K562 (cell line): ENCODE results near the gene CEP350. TPM values are rescaled to one million over a fixed set of nuclear protein-coding genes. Genes with fewer than 3 reads are reported as not detected.

ENCODE experiments used
- BRF1 ChIP-seq: IDR thresholded peaks from 3 replicates; pipeline ENCODE4 v1.6.1; 2011; ENCODE audit warnings: borderline replicate concordance, mild to moderate bottlenecking; ENCODE audit not compliant: insufficient read length; ENCODE audit errors: extremely low read depth
- CBFA2T3 ChIP-seq: fragments of 450-650 bp; IDR thresholded peaks from 2 replicates; pipeline ENCODE4 v1.6.1; 2017
- CXXC5 ChIP-seq: fragments of 250-450 bp; sonication (Bioruptor Pico); IDR thresholded peaks from 2 replicates; pipeline ENCODE4 v1.8.0; 2022; ENCODE audit warnings: inconsistent platforms, mild to moderate bottlenecking, moderate library complexity
- DPF2 ChIP-seq: fragments of 450-650 bp; IDR thresholded peaks from 2 replicates; pipeline ENCODE4 v1.6.1; 2016
- EP400 ChIP-seq: fragments of 450-650 bp; IDR thresholded peaks from 2 replicates; pipeline ENCODE4 v1.6.1; 2017; ENCODE audit warnings: antibody characterized with exemption, mild to moderate bottlenecking, moderate library complexity
- ETV1 ChIP-seq: fragments of 450-650 bp; conservative IDR thresholded peaks from 2 replicates; pipeline ENCODE4 v1.6.1; 2016; ENCODE audit warnings: missing genetic modification characterization, control low read depth, low read depth, missing compliant biosample characterization
- LCOR ChIP-seq: sonication (generic); formaldehyde crosslinking; IDR thresholded peaks from 2 replicates; pipeline ENCODE4 v1.8.0; 2022; ENCODE audit warnings: mild to moderate bottlenecking, missing genetic modification reagents
- MCM2 ChIP-seq: fragments of 450-650 bp; IDR thresholded peaks from 2 replicates; pipeline ENCODE4 v1.6.1; 2017; ENCODE audit warnings: low read depth, mild to moderate bottlenecking
- NR2C1 ChIP-seq, 2 experiments: fragments of 450-650 bp; IDR thresholded peaks; 2 replicates each; pipeline ENCODE4 v1.6.1; 2017; ENCODE audit warnings: mild to moderate bottlenecking in 2 of 2, antibody characterized with exemption in 1 of 2, inconsistent platforms in 1 of 2, missing compliant biosample characterization in 1 of 2, missing genetic modification characterization in 1 of 2
- RHOXF2B ChIP-seq: fragments of 250-450 bp; sonication (Bioruptor Pico); conservative IDR thresholded peaks from 2 replicates; pipeline ENCODE4 v1.5.1; 2021
- SIRT6 ChIP-seq: IDR thresholded peaks from one replicate; pipeline ENCODE4 v1.6.1; 2012; ENCODE audit warnings: low read depth, mild to moderate bottlenecking, control low read depth, inconsistent platforms, low read length, moderate library complexity
- ZBTB17 ChIP-seq: fragments of 450-650 bp; formaldehyde crosslinking; IDR thresholded peaks from 2 replicates; pipeline ENCODE4 v1.4.0; 2020; ENCODE audit warnings: mild to moderate bottlenecking
- ZKSCAN3 ChIP-seq: fragments of 250-450 bp; sonication (Bioruptor Pico); IDR thresholded peaks from 2 replicates; pipeline ENCODE4 v1.4.0; 2020
- ZNF431 ChIP-seq: sonication (generic); formaldehyde crosslinking; IDR thresholded peaks from 2 replicates; pipeline ENCODE4 v1.8.0; 2022; ENCODE audit warnings: mild to moderate bottlenecking, missing genetic modification reagents
- polyA plus RNA-seq, 8 experiments: library from polyadenylated mRNA; depleted of rRNA in 4 of 8; stranded (reverse) in 5 of 8; unstranded in 3 of 8; fragments of >200 nt; fragmentation: Nextera tagmentation in 2 of 8; fragmentation: Illumina TruSeq in 1 of 8; extraction: Ambion mirVana in 2 of 8; extraction: Trizol in 1 of 8; gene quantifications; 2 replicates each; pipeline versions ENCODE4 v1.2.1 to v1.2.3, GENCODE V29; 2011 to 2014; ENCODE audit warnings: inconsistent platforms in 1 of 8, missing spikeins in 1 of 8
- total RNA-seq, 7 experiments: library from RNA; depleted of rRNA in 6 of 7; stranded (reverse); fragments of >200 nt in 6 of 7; fragmentation: Illumina TruSeq in 2 of 7; extraction: Trizol in 2 of 7; gene quantifications; 2 replicates each; pipeline versions ENCODE4 v1.2.1 to v1.2.3, GENCODE V29; 2011 to 2021; ENCODE audit warnings: low replicate concordance in 1 of 7
- TF ChIP-seq, protein P1 (sequence below): fragments of 250-450 bp; sonication (Bioruptor Pico); IDR thresholded peaks from 2 replicates; pipeline ENCODE4 v1.8.0; 2021; ENCODE audit warnings: mild to moderate bottlenecking, moderate library complexity
- TF ChIP-seq, protein P2 (sequence below): fragments of 200-400 bp; formaldehyde crosslinking; IDR thresholded peaks from 2 replicates; pipeline ENCODE4 v1.6.1; 2017; ENCODE audit warnings: mild to moderate bottlenecking, low read depth, low read length, moderate library complexity
- TF ChIP-seq, protein P3 (sequence below): fragments of 450-650 bp; IDR thresholded peaks from 2 replicates; pipeline ENCODE4 v1.6.1; 2016
- TF ChIP-seq, protein P4 (sequence below): fragments of 250-450 bp; sonication (Bioruptor Pico); IDR thresholded peaks from 2 replicates; pipeline ENCODE4 v1.9.0; 2021; ENCODE audit warnings: mild to moderate bottlenecking
- TF ChIP-seq, protein P5 (sequence below): fragments of 450-650 bp; formaldehyde crosslinking; IDR thresholded peaks from 2 replicates; pipeline ENCODE4 v1.4.0; 2022; ENCODE audit warnings: missing genetic modification characterization

CEP350 gene
- total and polyA plus RNA-seq, 9 of the 15 experiments (the other 6 are each of a cell fraction or from before 2014, with no cell fraction given) = 8.3 to 64.3 (median 28.0) TPM

DNA sequence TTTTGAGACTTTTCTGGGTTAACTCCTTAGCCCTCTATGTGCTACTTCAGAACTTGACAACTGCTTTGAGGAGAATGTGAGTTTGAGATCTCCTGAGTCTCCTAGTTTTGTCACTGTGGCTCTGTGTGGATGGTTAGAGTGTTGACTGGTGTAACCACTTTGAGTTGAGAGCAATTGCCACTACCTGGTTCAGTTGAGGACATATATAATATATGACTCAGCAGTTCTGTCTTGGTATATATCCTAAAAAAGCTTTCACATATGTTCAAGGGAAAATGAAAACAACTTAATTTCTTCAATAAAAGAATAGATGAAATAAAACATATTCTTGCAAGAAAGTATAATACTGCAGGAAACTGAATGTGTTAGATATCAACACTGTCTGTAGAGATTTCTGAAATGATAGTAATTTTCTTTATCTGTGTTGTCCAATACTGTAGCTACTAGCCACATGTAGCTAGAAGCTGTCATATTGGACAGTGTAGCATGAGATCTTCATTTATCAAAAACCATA lies 103.3 kb downstream of the CEP350 start (continued):
- TF ChIP-seq, protein P1, sequence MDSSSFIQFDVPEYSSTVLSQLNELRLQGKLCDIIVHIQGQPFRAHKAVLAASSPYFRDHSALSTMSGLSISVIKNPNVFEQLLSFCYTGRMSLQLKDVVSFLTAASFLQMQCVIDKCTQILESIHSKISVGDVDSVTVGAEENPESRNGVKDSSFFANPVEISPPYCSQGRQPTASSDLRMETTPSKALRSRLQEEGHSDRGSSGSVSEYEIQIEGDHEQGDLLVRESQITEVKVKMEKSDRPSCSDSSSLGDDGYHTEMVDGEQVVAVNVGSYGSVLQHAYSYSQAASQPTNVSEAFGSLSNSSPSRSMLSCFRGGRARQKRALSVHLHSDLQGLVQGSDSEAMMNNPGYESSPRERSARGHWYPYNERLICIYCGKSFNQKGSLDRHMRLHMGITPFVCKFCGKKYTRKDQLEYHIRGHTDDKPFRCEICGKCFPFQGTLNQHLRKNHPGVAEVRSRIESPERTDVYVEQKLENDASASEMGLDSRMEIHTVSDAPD (CRISPR knock-in tag) = no peak
- TF ChIP-seq, protein P2, sequence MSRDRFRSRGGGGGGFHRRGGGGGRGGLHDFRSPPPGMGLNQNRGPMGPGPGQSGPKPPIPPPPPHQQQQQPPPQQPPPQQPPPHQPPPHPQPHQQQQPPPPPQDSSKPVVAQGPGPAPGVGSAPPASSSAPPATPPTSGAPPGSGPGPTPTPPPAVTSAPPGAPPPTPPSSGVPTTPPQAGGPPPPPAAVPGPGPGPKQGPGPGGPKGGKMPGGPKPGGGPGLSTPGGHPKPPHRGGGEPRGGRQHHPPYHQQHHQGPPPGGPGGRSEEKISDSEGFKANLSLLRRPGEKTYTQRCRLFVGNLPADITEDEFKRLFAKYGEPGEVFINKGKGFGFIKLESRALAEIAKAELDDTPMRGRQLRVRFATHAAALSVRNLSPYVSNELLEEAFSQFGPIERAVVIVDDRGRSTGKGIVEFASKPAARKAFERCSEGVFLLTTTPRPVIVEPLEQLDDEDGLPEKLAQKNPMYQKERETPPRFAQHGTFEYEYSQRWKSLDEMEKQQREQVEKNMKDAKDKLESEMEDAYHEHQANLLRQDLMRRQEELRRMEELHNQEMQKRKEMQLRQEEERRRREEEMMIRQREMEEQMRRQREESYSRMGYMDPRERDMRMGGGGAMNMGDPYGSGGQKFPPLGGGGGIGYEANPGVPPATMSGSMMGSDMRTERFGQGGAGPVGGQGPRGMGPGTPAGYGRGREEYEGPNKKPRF = no peak
- TF ChIP-seq EP400 = peak; percentile 68
- TF ChIP-seq CBFA2T3 = peak; percentile 36
- no peak for TF ChIP-seq BRF1
- 0 out of 2 replicates have a peak, but pooled peaks have one; percentile 23 for TF ChIP-seq ETV1
- no peak for TF ChIP-seq RHOXF2B
- TF ChIP-seq NR2C1 (IDR thresholded peaks at IDR 0.05) = peak; percentile 11; the same call in 1 of the 2 replicates
- TF ChIP-seq NR2C1 (tag; IDR thresholded peaks at IDR 0.05) = 0 out of 2 replicates have a peak, but pooled peaks have one; percentile 18
- no peak for TF ChIP-seq LCOR (CRISPR knock-in tag)
- TF ChIP-seq, protein P3, sequence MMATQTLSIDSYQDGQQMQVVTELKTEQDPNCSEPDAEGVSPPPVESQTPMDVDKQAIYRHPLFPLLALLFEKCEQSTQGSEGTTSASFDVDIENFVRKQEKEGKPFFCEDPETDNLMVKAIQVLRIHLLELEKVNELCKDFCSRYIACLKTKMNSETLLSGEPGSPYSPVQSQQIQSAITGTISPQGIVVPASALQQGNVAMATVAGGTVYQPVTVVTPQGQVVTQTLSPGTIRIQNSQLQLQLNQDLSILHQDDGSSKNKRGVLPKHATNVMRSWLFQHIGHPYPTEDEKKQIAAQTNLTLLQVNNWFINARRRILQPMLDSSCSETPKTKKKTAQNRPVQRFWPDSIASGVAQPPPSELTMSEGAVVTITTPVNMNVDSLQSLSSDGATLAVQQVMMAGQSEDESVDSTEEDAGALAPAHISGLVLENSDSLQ = 0 out of 2 replicates have a peak, but pooled peaks have one; percentile 9
- no peak for TF ChIP-seq SIRT6
- TF ChIP-seq ZNF431 = no peak
- TF ChIP-seq DPF2 = peak; percentile 88
- no peak for TF ChIP-seq ZKSCAN3 (CRISPR knock-in tag)
- no peak for TF ChIP-seq ZBTB17 (CRISPR knock-in tag)
- TF ChIP-seq, protein P4, sequence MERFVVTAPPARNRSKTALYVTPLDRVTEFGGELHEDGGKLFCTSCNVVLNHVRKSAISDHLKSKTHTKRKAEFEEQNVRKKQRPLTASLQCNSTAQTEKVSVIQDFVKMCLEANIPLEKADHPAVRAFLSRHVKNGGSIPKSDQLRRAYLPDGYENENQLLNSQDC (CRISPR knock-in tag) = no peak
- peak; percentile 54; the same call in 1 of the 2 replicates for TF ChIP-seq CXXC5 (CRISPR knock-in tag)
- TF ChIP-seq, protein P5, sequence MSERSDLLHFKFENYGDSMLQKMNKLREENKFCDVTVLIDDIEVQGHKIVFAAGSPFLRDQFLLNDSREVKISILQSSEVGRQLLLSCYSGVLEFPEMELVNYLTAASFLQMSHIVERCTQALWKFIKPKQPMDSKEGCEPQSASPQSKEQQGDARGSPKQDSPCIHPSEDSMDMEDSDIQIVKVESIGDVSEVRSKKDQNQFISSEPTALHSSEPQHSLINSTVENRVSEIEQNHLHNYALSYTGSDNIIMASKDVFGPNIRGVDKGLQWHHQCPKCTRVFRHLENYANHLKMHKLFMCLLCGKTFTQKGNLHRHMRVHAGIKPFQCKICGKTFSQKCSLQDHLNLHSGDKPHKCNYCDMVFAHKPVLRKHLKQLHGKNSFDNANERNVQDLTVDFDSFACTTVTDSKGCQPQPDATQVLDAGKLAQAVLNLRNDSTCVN (CRISPR knock-in tag) = no peak
- TF ChIP-seq MCM2 = no peak
